ENCODE measurements around the gene FLOT1. TPM values are rescaled to one million over a fixed set of nuclear protein-coding genes. Genes with fewer than 3 reads are reported as not detected.

The FLOT1 gene
- total and polyA plus RNA-seq, 12 donors: 162 to 599 (median 348) TPM

DNA sequence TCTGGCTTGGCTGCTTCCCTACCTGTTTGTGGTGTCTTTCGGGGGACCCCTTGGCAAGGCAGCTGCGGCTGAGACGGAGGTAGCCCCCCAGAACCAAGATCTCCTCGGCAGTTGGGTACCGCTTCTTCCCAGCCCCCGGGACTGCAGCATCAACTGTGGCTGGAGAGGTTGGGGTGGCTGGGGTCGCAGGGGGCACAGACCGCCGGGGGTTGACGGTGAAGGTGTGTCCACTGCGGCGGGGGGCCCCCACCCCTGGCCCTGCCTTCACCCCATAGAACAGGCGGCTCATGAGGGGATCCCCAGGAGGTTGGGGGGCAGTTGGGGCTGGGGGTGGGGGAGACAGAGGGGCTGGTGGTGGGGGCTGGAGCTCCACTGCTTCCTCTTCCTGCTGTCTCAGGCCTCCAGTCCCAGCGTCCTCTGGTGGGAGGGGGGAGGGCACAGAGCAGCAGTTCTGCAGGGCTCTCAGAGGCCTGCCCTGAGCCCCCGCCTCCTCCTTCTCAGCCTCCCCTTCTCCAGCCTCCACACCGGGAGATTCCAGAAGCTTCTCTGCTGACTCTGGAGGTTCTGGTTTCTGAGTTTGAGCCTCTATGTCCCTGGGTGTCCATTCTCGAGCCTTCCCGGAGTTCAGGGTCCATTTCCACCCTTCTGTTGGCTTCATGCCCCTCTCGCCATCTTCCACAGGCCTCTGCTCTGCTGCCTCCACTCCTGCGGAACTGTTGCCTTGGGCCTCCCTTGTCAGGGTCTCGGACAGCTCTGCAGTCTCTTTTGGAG is 57.9 kb downstream of the FLOT1 start:
- Histone ChIP-seq H3K36me3 (replicated peaks in 1 of 2) (no peaks in the 10 kb centered on the region), H3K4me3 (peak overlapping the region in 2 of 4 donors; percentile 22 to 72), H3K27ac (peak overlapping the region in 4 of 5 donors; percentile 94 to 98 (median 96)), H3K4me1 (replicated peaks in 1 of 2) (peaks cover 53 to 79% of the 10 kb centered on the region in 2 donors), H3K27me3 (no peaks in the 10 kb centered on the region), H3K9me3 (replicated peaks in 1 of 3) (no peaks in the 10 kb centered on the region)
- 39 to 64% (median 57%) methylated on average over 12 to 21 of the region's 21 CpGs for WGBS, 4 donors
- intact Hi-C loops (cut with DNase I): no loop called here
- no peak for TF ChIP-seq POLR2A (IDR thresholded peaks at IDR 0.05)
- TF ChIP-seq, protein P1, sequence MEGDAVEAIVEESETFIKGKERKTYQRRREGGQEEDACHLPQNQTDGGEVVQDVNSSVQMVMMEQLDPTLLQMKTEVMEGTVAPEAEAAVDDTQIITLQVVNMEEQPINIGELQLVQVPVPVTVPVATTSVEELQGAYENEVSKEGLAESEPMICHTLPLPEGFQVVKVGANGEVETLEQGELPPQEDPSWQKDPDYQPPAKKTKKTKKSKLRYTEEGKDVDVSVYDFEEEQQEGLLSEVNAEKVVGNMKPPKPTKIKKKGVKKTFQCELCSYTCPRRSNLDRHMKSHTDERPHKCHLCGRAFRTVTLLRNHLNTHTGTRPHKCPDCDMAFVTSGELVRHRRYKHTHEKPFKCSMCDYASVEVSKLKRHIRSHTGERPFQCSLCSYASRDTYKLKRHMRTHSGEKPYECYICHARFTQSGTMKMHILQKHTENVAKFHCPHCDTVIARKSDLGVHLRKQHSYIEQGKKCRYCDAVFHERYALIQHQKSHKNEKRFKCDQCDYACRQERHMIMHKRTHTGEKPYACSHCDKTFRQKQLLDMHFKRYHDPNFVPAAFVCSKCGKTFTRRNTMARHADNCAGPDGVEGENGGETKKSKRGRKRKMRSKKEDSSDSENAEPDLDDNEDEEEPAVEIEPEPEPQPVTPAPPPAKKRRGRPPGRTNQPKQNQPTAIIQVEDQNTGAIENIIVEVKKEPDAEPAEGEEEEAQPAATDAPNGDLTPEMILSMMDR (IDR thresholded peaks at IDR 0.05): no peak
- DNase-seq: peak in 4 of 7 donors; percentile 41 to 53 (median 48)

DNA sequence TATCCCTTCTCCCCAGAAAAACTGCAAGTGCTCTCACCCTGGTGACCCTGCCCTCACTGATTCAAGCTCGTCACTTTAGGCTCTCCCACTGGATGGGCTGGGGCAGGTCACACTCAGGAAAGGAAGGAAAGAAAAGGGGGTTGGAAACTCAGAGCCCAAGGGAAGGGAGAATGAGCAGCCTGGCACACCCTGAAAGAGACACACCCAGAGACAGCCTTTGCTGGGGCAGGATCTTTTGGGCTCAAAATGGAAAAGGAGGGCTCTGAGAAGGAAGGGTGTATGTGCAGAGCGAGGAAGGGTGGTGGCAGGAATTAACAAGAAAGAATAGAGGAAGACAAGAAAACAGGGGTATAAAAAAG is 58.5 kb downstream of the FLOT1 start:
- 34 to 56% (median 39%) methylated on average over 2 of the region's 2 CpGs for WGBS, 4 donors
- intact Hi-C loops (cut with DNase I): no loop called here
- peak overlapping the region; percentile 82 to 98 (median 94) for H3K27ac ChIP-seq
- no peaks in the 10 kb centered on the region for H3K27me3 ChIP-seq
- TF ChIP-seq, protein P1 (IDR thresholded peaks at IDR 0.05): no peak
- TF ChIP-seq POLR2A (IDR thresholded peaks at IDR 0.05): no peak
- H3K36me3 ChIP-seq (replicated peaks in 1 of 2): no peaks in the 10 kb centered on the region
- no peaks in the 10 kb centered on the region for H3K9me3 ChIP-seq (replicated peaks in 1 of 3)
- DNase-seq: no peak
- peak overlapping the region in 2 of 4 donors; percentile 22 to 72 for H3K4me3 ChIP-seq
- H3K4me1 ChIP-seq (replicated peaks in 1 of 2): peaks cover 53 to 82% of the 10 kb centered on the region in 2 donors

DNA sequence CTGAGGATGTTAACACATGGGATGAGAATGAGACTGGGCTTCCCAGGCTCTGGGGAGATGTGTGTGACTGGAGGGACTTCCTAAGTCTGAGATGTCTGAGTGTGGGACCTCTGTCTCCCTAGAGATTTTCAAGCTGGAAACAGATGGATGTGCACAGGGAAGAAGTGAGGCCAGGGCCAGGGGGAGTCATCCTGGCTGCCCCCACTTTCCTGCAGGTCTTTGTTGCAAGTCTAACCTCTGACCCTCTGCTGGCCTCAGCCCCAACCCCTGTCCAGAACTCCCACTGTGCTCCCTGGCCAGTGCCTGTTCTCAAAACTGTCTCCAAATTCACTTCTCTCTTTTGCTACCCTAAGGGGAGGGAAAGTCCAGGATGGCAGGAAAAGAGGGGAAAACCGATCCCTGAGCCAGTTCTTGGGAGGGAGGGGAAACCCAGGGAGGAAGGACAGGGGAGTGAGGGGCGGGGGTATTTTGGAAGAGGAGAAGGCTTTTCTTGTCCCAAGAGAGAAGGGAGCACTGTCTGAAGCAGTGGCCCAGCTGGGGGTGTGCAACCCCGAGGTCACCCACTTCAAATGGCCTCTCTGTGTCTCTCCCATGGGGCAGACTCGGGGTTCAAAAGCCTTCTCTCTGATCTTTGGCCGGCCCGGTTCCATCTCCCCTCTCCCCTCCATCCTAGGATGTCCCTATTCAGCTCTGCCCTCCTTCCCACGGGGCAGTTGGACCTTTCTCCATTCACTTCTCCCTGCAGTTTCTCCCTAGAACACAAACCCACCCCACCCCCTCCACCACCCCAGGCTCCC is 59.1 kb downstream of the FLOT1 start:
- intact Hi-C loops (cut with DNase I): no loop called here
- TF ChIP-seq, protein P1 (IDR thresholded peaks at IDR 0.05): no peak
- TF ChIP-seq POLR2A (IDR thresholded peaks at IDR 0.05): no peak
- Histone ChIP-seq H3K4me3 (peak overlapping the region in 1 of 4 donors; percentile 72), H3K9me3 (replicated peaks in 1 of 3) (no peaks in the 10 kb centered on the region), H3K4me1 (replicated peaks in 1 of 2) (peaks cover 53 to 85% of the 10 kb centered on the region in 2 donors), H3K27ac (peak overlapping the region; percentile 67 to 98 (median 92)), H3K36me3 (replicated peaks in 1 of 2) (peaks cover 0 to 6% of the 10 kb centered on the region in 2 donors), H3K27me3 (no peaks in the 10 kb centered on the region)
- WGBS, 4 donors: 30 to 57% (median 44%) methylated on average over 7 of the region's 7 CpGs
- DNase-seq: no peak
